Globus pallidus (tissue), 1 donor: ENCODE data around the gene IMPG2.

Experiments used
- DNase-seq: peaks from one replicate; pipeline ENCODE4 v3.0.0-alpha.2; 2015; ENCODE audit warnings: low spot score

Gene IMPG2

GRCh38 chr3:101273608-101274007 is 46.8 kb downstream of the IMPG2 start:
- DNase-seq, result no peak

GRCh38 chr3:101273156-101273555 is 47.2 kb downstream of the IMPG2 start:
- DNase-seq, result no peak

- DNase-seq, result no peak
Measured at GRCh38 chr3:101271728-101272127, 48.6 kb downstream of the IMPG2 start.

- no peak for DNase-seq
Measured at GRCh38 chr3:101270149-101270548, 50.2 kb downstream of the IMPG2 start.

- DNase-seq, result no peak
Measured at GRCh38 chr3:101268971-101269671, 51.3 kb downstream of the IMPG2 start.

GRCh38 chr3:101268141-101268540 is 52.2 kb downstream of the IMPG2 start:
- no peak for DNase-seq

- DNase-seq, result no peak
Measured at GRCh38 chr3:101266566-101266965, 53.8 kb downstream of the IMPG2 start.

- DNase-seq, result no peak
Measured at GRCh38 chr3:101266071-101266470, 54.3 kb downstream of the IMPG2 start.

- DNase-seq, result peak; percentile 72
Measured at GRCh38 chr3:101262393-101263240, 57.8 kb downstream of the IMPG2 start.

GRCh38 chr3:101261506-101261905 is 58.9 kb downstream of the IMPG2 start:
- DNase-seq, result no peak

- no peak for DNase-seq
Measured at GRCh38 chr3:101259485-101260341, 60.7 kb downstream of the IMPG2 start.

- no peak for DNase-seq
Measured at GRCh38 chr3:101256511-101256910, 63.9 kb downstream of the IMPG2 start.

- DNase-seq, result no peak
Measured at GRCh38 chr3:101255441-101255840, 64.9 kb downstream of the IMPG2 start.

- no peak for DNase-seq
Measured at GRCh38 chr3:101253396-101253795, 67.0 kb downstream of the IMPG2 start.

GRCh38 chr3:101252945-101253344 is 67.4 kb downstream of the IMPG2 start:
- DNase-seq, result no peak

- DNase-seq, result no peak
Measured at GRCh38 chr3:101252307-101252706, 68.1 kb downstream of the IMPG2 start.

- DNase-seq, result no peak
Measured at GRCh38 chr3:101251441-101251840, 68.9 kb downstream of the IMPG2 start.

- DNase-seq, result no peak
Measured at GRCh38 chr3:101249522-101249921, 70.9 kb downstream of the IMPG2 start.

- no peak for DNase-seq
Measured at GRCh38 chr3:101248736-101249135, 71.6 kb downstream of the IMPG2 start.

- DNase-seq, result no peak
Measured at GRCh38 chr3:101244212-101244575, 76.2 kb downstream of the IMPG2 start.

GRCh38 chr3:101243285-101244211 is 76.8 kb downstream of the IMPG2 start:
- DNase-seq, result no peak
